Activated CD8-positive, alpha-beta memory T cell treated with anti-CD3 and anti-CD28 coated beads for 36 hours (primary cell): Measurements from ENCODE around the gene FMNL3. TPM values are rescaled to one million over a fixed set of nuclear protein-coding genes. Genes with fewer than 3 reads are reported as not detected.

Experiments
- CTCF ChIA-PET: fragments of 350-600 bp; sonication (Branson Sonifier 250); formaldehyde crosslinking; loops from one replicate; lab custom pipeline; 2021; ENCODE audit warnings: antibody characterized with exemption; lab: Charles Lee
- POLR2A ChIA-PET: fragments of 350-600 bp; sonication (Branson Sonifier 250); formaldehyde crosslinking; loops from one replicate; lab custom pipeline; 2021; ENCODE audit warnings: antibody characterized with exemption; lab: Charles Lee
- total RNA-seq, 2 experiments: library from RNA; stranded (reverse); gene quantifications; one replicate each; pipeline ENCODE4 v1.2.3, GENCODE V29; 2021

The FMNL3 gene
- total RNA-seq, 2 experiments from 2014 or later = 32.8 to 34.2 TPM

DNA sequence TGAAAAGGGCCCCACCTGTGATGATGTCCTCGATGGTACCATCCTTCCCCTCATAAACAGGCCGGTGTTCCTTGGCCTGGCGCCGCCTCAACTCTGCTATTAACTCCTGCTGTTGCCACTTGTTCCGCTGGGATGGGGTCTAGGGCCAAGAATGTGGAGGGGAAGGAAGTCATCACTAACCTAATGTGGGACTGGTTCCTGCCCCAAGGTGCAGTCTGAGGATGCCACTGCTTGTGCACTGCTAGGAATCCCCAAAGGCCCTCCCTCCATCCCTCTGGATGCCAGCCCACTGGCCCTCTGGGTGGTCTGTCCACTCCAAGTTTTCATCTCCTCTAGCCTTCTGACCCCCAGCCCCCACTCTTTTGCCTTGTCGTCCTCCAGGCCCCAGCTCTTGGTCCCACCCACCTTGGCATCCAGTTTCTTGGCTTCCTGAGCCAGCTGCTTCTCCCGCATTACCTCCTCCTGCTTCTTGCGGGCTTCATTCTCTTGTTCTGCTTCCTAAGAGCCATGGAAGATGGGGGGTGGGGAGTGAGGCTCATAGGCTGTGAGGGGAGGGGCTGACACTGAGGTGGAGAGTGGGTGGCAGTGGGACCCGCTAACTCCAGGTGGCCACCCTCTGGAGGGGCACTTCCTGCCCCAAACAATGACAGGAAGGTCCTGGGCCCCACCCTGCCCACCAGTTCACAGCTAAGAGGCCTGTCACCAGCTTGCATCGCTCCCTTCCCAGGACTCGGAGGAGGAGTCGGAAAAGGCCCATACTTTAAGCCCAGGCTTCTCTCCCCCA lies 60.1 kb downstream of the FMNL3 start:
- CTCF ChIA-PET = interaction anchor here (0.7 to 10.8 kb wide), 4 partner anchors 9 to 131 kb away, joined by 3 to 145 read pairs (median 4); partner anchors contain the start of gene FMNL3
- POLR2A ChIA-PET = no interaction called here

DNA sequence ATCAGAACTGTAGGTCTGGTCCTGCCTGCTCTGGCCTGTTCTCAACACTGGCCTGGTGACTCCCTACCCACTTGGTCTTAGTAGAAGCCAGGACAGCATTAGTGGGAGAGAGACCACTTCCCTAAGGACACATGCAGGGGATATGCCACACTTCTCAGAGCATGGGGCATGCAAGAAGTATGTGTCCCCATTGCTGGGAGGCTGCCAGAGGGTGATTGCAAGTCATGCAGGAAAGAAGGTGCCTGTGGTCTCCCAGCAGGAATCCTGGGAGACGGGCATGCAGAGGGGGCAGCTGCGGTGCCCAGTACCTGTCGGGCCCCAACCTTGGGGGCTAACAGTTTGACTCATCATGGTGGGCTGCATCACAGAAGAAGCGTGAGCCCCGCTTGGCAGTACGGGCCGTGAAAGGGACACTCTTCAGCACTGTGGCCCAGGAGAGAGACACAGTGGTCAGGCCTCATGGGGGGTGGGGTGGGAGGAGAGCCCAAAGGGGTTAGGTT lies 60.8 kb downstream of the FMNL3 start:
- CTCF ChIA-PET = interaction anchor here (1.0 to 10.8 kb wide), 2 partner anchors 61 to 193 kb away, joined by 3 to 145 read pairs; partner anchors contain the start of gene FMNL3

DNA sequence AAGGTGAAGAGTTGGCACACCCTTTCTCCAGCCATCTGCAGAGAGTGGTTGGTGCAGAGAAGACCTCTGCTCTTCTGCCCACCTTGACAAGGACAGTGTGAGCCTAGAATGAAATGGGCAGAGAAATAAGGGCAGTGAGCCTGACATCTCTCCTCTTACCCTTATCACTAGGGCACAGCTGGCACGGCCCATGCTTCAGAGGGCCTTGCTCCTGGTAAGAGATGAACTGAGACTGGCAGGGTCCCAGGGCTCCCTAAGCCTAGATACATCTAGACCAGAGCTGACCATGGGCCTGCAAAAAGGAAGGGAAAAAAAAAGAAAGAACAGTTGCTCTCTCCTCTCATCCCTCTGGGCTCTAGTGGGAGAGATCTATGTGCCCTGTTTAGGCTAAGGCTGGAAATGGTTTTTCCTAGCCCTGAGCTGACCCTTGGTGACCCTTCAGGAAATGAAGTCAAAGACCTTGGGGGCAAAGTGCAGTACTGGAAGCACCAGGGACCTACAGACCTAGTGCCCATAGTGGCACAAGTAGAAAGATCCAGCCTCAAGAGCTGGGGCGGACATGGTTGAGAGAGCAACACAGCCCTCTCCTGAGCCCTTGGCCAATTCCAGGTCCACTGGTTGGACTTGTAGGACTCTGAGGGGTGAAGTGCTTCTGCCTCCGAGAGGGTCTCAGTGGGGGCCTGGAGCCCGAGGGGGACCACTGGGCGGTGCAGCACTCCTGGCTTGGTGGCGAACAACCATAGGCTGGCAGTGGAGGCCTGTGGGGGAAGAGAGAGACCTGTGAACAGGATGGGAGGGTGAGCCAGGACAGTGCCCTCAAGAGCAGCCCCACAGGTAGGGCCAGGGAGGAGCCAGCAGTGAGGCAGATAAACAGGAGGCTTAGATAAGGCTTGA lies 61.8 kb downstream of the FMNL3 start:
- ChIA-PET POLR2A (interaction anchor here (0.6 to 1.0 kb wide), 2 partner anchors 17 to 60 kb away, joined by 4 read pairs; no protein-coding TSS in a partner anchor), CTCF (interaction anchor here (0.5 to 10.8 kb wide), 21 partner anchors 8 to 288 kb away, joined by 3 to 145 read pairs (median 4); partner anchors contain the start of genes FMNL3 and PRPF40B)

More for the DNA sequence above, 60.8 kb downstream of the FMNL3 start:
- POLR2A ChIA-PET = no interaction called here

DNA sequence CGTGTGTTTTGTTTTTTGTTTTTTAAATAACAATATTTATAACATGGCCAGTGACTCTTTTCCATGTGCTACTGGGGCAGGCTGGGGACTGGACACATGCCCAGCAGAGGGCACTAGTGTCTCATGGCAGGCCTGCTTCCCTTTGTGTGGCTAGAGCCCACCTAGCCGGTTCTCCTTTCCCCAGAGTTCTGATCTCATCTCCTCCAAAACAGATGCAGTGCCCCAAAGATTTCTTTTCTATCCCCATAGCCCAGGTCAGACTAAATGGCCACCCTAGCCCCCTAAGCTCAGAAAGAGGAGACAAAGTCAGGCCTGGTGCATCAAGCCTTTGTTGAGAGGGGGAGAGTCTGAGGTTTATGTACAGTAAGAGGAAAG lies 62.6 kb downstream of the FMNL3 start:
- POLR2A ChIA-PET = interaction anchor here (1.0 kb wide), 1 partner anchor 18 kb away, joined by 4 read pairs; no protein-coding TSS in a partner anchor
- CTCF ChIA-PET = interaction anchor here (0.6 to 10.8 kb wide), 18 partner anchors 9 to 141 kb away, joined by 3 to 145 read pairs (median 4); partner anchors contain the start of genes FMNL3, PRPF40B and TMBIM6

DNA sequence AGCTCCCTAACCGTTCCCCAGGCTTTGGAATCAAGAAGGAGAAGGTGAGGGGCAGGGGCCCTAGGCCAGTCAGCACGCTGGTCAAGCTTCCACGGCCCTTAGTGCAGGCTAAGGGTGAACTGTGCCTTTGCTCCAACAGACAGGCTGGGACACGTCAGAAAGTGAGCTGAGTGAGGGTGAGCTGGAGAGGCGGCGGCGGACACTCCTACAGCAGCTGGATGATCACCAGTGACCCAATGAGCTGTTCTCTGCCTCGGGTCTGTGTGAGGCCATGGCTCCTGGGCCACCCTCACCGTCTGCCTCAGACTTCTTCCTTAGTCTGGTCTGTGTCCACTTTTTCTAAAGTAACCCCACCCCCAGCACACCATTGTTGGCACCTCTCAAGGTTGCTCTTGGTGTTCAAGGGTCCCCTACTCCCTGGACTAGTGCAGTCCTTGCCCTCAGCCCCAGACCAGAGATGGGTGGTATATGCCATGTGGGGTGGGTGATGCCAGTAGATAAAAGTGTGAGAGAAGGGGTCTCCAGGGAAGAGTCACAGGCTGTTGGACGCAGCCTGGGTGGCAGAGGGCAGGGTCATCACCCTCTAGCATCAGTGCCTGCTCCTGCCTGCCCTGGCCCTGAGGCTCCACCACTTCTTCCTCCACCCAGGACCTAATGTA lies 63.1 kb downstream of the FMNL3 start:
- ChIA-PET CTCF (interaction anchor here (0.6 to 10.8 kb wide), 16 partner anchors 8 to 134 kb away, joined by 3 to 145 read pairs (median 4); partner anchors contain the start of genes FMNL3 and TMBIM6), POLR2A (interaction anchor here (1.0 kb wide), 2 partner anchors 19 to 61 kb away, joined by 3 to 4 read pairs; no protein-coding TSS in a partner anchor)

DNA sequence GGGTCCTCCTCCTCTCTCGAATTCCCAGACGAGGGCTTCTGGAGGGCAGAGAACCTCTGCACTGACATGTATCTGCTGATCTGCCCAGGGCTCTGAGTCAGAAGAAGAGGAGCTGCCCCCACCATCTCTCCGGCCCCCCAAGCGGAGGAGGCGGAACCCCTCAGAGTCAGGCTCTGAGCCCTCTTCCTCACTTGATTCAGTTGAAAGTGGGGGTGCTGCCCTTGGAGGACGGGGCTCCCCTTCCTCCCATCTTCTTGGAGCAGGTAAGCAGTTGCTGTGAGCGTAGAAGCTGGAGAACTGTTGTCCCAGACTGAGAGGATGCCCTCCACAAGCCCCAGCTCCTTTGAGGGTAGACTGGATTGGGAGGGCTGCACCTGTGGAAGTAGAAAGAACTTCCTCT lies 64.1 kb downstream of the FMNL3 start:
- CTCF ChIA-PET = interaction anchor here (0.9 to 10.8 kb wide), 7 partner anchors 9 to 98 kb away, joined by 3 to 145 read pairs (median 4); partner anchors contain the start of genes FMNL3 and TMBIM6
- POLR2A ChIA-PET = interaction anchor here (1.0 kb wide), 1 partner anchor 62 kb away, joined by 3 read pairs; no protein-coding TSS in a partner anchor

DNA sequence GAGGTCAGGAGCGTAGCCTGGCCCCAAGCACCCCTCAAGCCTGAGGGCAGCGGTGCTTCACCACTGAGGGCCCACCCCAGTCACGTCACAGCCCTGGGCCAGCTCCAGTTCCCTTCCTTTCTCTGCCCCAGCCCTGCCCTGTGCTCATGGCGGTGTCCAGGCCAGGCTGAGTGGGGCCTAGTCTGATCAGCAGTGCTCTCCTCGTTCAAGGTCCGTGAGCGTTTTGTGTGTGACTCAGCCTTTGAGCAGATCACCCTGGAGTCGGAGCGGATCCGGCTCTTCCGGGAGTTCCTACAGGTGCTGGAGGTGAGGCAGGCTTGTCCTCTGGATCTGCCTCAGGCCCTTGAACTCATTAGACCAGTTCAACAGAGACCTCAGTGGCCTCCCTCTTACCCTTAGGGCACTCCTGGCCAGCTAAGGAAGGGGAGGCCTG lies 64.8 kb downstream of the FMNL3 start:
- ChIA-PET POLR2A (no interaction called here), CTCF (interaction anchor here (0.6 to 10.8 kb wide), 3 partner anchors 37 to 91 kb away, joined by 3 to 145 read pairs (median 4); partner anchors contain the start of gene FMNL3)

DNA sequence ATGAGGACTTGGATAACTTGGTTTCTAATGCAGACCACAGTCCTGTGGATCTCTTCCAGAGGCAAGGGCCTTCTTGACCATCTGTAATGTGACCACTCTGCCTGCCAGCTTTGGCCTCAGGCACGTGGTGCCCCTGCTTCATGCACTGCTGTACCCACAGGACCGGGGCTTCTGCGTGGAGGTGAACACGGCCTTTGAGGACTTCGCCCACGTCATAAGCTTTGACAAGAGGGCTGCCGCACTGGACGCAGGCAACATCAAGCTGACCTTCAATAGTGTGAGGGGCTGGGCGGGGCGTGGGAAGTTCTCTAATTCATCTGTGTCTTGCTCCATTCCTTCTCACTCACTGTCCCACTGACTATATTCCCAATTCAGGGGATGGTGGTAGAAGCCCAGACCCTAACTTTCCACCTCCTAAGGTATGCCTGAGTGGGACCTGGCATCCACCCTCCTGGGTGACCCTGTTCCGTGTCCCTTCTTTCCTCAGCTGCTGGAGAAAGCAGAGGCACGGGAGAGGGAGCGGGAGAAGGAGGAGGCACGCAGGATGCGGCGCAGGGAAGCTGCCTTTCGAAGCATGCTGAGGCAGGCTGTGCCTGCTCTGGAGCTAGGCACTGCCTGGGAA lies 65.3 kb downstream of the FMNL3 start:
- CTCF ChIA-PET = interaction anchor here (0.6 to 10.8 kb wide), 3 partner anchors 38 to 91 kb away, joined by 3 to 145 read pairs (median 4); partner anchors contain the start of gene FMNL3
- POLR2A ChIA-PET = no interaction called here

DNA sequence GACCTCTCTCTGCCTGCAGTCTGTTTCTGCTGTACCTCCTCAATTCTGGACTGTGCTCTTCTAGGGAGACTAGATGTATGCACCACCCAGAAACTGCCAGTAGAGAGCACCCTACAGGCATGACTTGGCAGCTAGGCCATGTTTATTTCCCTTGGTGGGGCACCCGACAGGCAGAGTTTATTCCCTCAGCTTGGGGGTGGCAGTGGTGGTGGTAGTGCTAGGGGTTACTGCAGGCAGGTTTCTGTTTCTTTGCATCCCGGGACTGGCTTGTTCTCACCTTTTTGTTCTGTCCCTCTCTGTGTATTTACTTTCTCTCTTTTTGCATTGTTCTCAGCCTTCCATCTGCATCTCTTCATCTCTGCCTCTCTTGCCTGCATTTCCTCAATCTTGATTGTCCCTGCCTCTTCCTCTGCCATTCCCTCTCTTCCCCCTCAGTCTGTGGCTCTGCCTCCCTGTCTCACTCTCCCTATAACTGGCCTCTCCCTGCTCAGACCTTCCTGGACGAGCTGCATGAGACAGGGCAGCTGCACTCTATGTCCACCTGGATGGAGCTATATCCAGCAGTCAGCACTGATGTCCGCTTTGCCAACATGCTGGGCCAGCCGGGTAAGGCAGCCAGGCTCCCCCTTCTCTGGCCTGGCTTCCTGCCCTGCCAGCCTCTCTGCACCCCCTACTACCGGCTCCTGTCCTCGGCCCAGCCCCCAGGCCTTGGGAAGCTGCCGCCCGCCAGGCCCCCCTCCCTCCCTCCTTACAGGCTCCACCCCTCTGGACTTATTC lies 70.0 kb downstream of the FMNL3 start:
- ChIA-PET CTCF (interaction anchor here (0.7 to 7.8 kb wide), 22 partner anchors 8 to 240 kb away, joined by 3 to 79 read pairs (median 4); partner anchors contain the start of genes FMNL3, NCKAP5L, PRPF40B and TMBIM6), POLR2A (interaction anchor here (0.6 to 1.3 kb wide), 3 partner anchors 14 to 104 kb away, joined by 3 to 4 read pairs (median 3); partner anchors contain the start of gene TMBIM6)

DNA sequence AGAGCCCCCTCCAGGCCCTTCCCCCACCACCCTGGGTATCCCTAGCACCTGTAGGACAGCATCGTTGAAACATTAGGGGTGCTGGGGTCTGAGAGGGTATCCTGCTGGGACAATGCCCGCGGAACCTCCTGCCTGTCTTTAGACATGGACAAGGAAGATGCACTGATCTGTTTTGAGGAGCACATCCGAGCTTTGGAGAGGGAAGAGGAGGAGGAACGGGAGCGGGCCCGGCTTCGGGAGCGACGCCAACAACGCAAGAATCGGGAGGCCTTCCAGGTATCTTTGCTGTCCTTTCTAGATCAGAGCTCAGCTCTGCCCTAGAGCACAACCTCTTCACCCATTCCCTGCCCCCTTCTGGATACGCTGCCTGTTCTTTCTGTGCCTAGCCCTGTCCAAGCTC lies 70.6 kb downstream of the FMNL3 start:
- ChIA-PET POLR2A (no interaction called here), CTCF (interaction anchor here (0.9 to 7.8 kb wide), 16 partner anchors 8 to 191 kb away, joined by 3 to 79 read pairs (median 4); partner anchors contain the start of genes FMNL3, NCKAP5L, PRPF40B and TMBIM6)

DNA sequence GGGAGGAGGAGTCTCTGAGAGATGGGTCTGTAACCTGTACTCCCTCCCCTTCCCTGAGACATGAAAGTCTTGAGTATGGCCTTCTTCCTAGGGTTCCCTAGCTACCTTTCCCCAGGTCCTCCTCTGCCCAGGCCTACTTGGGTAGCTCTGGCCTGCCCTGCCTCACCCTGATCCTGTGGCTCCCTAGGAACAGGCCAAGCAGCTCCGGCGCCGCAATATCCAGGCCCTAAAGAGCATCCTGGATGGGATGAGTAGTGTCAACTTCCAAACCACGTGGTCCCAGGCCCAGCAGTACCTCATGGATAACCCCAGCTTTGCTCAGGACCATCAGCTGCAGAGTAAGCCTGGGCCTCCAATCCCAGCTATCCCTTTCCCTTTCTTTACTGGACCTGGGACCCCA lies 71.5 kb downstream of the FMNL3 start:
- POLR2A ChIA-PET = no interaction called here
- CTCF ChIA-PET = interaction anchor here (1.1 to 7.8 kb wide), 5 partner anchors 9 to 127 kb away, joined by 3 to 79 read pairs (median 8); partner anchors contain the start of genes FMNL3 and PRPF40B

DNA sequence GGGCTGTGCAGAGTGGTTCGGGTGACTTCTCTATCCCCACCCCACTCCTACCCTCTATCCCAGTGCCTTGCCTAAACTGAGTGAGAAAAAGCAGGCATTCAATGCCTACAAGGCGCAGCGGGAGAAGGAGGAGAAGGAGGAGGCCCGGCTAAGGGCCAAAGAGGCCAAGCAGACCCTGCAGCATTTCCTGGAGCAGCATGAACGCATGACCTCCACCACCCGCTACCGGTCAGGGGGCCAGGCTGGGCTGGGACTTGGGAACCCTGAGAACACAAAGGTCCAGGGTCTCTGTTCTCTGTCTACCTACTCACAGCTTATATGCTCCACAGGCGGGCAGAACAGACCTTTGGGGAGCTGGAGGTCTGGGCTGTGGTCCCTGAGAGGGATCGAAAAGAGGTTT lies 72.2 kb downstream of the FMNL3 start:
- CTCF ChIA-PET = interaction anchor here (2.7 to 7.8 kb wide), 2 partner anchors 10 to 72 kb away, joined by 8 to 79 read pairs; partner anchors contain the start of gene FMNL3
- POLR2A ChIA-PET = interaction anchor here (0.5 kb wide), 1 partner anchor 444 kb away, joined by 3 read pairs; no protein-coding TSS in a partner anchor

DNA sequence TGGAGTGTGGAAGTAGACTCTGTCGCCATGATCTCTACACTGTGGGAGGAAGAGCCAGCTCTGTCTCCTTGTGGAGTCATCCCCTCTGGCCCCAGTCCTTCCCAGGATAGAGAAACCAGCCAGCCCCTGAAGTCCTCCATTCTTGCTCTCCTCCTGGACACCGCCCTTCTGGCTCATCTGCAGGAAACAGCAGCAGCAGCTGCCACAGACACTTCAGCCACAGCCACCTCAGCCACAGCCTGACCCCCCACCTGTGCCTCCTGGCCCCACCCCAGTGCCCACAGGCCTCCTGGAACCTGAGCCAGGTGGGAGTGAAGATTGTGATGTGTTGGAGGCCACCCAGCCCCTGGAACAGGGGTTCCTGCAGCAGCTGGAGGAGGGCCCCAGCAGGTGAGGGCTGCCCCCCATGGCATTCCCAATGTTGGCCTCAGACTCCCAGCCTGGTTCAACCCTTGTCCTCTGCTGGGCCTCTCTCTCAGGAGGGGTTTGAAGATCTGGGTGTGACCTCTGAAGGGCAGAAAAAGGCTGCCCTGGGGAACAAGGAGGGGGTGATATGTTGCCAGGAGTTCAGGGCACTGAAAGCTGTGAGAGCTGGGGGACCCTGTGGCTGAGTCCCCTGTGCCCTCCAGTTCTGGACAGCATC lies 73.4 kb downstream of the FMNL3 start:
- POLR2A ChIA-PET = no interaction called here
- CTCF ChIA-PET = interaction anchor here (0.6 to 7.8 kb wide), 4 partner anchors 10 to 107 kb away, joined by 3 to 79 read pairs (median 4); partner anchors contain the start of genes FMNL3 and TMBIM6

DNA sequence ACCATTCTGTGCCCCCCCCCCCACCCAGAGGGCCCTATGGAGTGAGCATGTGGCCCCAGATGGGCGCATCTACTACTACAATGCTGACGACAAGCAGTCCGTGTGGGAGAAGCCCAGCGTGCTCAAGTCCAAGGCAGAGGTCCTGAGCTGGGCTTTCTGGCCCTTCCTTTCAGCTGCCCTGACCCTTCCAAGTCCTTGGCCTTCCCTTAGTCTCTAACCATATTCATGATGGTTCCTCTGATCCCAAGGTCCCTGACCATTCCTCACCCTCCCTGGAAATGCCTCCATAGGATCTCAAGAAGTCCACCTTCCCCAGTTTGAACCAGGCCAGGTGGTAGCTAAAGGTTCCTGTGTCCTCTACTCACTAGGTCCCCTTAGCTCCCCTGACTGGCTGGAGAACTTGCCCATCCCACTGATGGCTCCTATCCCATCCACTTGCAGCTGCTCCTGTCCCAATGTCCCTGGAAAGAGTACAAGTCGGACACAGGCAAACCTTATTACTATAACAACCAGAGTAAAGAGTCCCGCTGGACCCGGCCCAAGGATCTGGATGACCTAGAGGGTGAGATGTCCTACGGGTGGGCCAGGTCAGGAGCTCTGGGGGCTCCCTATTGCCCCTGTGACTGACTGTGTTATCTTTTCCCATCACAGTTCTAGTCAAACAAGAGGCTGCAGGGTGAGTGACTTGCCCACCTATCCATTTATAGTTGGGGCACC lies 74.1 kb downstream of the FMNL3 start:
- ChIA-PET CTCF (interaction anchor here (0.6 to 7.8 kb wide), 5 partner anchors 10 to 108 kb away, joined by 3 to 79 read pairs (median 4); partner anchors contain the start of genes FMNL3, PRPF40B and TMBIM6), POLR2A (no interaction called here)

DNA sequence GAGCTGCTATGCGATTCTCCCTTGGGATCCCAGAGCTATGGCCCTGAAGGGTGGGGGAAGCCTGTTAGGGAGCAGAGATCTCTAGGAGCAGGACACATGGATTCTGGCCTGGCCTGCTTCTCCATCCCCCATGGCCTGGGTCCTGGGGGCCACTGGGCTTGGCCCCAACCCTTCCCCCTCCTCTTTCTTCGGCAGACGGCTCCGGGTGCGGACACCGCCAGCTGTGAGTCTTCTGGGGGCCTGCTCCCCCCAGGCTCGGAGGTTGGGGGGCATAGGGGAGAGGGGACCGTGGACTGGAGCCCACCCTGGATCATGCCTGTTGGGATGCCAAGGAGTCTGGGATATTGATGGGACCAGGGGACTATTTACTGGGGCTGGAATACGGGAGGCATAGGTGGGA lies 74.8 kb downstream of the FMNL3 start:
- CTCF ChIA-PET = interaction anchor here (1.3 to 7.8 kb wide), 2 partner anchors 9 to 75 kb away, joined by 4 to 79 read pairs; partner anchors contain the start of genes FMNL3 and PRPF40B
- POLR2A ChIA-PET = no interaction called here
